Measurements from ENCODE around the gene MICAL3.
A peak's percentile ranks its signal among the peaks of the same experiment; 100 is the strongest.

MICAL3 gene

DNA sequence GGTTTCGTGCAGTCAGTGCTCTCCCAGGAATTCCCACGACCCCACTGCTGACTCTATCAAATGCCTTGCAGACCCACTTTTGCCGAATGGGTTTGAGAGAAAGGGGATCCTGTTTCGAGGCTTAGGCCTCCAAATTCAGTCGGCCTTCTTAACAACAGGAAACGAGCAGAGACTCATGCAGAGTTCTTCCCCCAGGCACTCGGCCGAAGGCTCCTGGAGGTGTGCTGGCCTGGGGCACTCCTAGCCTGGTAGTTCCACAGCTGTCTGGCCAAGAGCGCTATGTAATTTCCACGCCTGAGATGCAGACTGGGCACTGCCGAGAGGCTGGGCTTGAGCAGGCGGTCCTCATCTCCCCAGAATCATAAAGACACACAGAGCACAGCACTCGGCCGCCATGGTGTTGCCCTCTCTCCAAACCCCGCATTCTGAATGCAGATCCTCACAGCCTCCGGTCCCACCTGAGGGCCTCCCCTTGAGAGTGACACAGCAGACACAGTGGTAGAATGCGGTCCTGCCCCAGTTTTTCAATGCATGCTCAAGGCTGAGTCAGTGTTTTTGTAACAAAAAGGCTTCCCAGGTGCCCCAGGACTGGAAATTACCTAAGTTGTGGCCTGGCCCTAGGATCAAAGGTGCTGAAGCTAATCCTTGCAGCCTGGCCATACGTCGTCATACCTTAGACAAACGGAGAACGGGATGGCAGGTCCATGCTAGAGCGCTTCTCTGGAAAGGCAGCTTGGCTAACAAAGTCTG is 219.9 kb downstream of the MICAL3 start:
- no peak for DNase-seq

DNA sequence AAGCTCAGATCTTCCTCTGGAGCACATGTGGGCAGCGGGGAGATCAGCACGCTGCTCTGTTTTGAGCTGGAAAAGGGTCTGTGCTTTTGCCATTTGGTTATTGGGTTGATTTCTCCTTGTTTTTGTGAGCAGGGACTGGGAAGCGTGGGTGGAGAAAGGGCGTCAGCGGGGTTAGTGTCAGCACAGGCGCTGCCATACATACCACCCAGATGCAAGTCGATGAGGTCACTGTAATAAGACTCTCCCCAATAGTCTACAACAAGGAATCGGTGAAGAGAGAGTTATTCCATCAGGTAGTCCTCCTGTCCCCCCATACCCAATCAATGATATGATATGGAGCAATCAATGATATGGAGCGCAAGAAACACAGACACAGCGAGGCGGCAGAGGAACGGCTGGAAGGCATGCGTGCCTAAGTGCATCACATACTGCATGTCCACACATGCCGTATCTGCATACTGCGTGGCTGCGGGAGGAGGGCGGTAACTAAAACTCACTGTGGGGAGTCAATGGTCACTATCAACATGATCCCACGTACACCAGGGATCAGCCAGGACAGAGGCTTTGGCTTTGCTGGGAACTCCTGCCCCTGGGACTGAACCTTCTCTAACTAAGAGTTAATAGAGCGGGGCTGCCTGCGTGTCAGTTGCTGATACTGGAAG is 220.6 kb downstream of the MICAL3 start:
- DNase-seq, result no peak

DNA sequence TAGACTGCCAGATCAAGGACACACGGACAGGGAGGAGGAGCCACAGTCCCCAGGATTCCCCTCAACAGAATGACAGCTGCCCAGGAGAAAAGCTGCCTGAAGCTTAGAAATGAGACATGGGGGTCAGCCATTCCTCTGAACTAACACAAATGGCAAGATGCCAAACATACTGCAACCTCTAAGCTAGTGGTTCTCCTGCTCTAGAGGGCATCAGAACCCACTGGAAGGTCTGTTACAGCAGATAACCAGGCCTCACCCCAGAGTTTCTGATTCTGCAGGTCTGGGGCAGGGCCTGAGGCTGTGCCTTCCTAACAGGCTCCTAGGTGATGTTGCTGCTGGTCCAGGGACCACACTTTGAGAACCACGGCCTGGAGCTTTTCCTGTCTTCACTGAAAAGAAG is 221.5 kb downstream of the MICAL3 start:
- DNase-seq, result no peak

DNA sequence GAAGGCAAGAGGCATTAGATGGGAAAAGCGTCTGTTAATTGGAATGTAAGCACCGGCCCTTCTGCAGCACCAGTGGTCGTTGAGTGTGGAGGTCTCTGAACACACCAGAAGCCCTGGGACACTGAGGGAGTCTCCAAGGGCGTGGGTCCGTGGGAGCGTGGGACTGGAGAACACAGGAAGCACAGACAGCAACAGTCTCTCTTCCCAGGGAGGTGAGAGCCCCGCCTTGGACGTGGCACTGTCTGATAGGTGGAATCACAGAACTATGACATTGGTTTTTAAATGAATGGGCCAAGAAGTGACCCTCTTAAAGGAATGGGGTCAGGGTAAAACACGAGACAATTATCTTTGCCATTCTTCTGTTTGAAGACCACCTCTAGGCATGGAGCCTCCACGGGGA is 221.9 kb downstream of the MICAL3 start:
- DNase-seq, result no peak

DNA sequence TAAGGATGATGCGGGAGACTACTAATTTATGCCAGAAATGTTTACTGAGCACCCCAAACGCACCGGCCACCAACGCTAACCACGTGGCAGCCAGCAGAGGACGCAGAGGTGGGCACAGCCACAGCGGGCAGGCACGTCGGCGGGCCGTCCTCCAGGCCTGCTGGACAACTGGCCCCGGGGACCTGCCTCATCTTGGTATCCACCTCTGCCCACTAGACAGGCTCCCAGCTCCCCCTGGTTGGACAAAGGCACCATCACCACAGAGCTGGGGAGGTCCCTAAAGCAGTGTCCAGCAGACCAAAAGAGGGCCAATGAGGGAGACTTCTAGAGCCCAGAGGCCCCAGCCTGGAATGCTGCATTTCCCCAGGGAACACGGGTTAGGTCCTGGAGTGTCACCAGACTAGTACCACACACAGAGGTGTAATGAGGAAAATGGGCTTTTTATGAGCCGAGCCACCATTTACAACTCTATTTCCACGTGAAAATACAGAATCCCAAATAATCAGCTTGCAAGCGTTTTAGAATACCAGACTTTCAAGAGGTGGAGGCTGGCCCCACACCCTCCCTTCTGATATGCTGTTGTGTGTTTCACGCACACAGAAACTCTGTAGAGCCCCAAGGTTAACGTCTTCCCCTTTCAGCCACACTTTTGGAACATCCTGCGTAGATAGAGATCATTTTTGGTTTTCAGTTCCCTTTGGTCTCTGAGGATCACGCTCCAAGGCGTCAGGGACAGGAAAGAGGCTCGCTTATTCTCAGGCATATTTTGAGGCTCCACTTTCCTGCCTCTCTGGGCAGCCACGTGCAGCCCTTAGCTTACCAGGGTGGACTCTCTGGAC is 226.4 kb downstream of the MICAL3 start:
- DNase-seq, result no peak

DNA sequence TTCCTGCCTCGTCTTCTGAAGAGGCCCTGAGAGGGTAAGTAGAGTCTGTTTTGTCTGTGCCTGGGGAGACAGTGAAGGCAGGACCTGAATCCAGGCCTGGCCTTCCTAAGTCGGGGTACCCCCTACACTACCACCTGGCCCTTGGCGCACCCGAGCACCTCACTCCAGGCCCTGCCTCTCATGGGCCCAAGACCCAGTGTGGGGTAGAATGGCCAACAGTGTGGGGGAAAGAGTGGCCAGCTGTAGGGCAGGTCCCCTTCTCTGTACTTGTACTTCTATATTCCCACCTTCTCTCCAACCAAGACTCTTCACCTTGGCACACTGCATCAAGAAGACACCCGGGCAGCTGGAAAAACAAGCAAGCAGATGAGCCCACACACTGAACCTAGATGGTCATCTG is 227.7 kb downstream of the MICAL3 start:
- no peak for DNase-seq

DNA sequence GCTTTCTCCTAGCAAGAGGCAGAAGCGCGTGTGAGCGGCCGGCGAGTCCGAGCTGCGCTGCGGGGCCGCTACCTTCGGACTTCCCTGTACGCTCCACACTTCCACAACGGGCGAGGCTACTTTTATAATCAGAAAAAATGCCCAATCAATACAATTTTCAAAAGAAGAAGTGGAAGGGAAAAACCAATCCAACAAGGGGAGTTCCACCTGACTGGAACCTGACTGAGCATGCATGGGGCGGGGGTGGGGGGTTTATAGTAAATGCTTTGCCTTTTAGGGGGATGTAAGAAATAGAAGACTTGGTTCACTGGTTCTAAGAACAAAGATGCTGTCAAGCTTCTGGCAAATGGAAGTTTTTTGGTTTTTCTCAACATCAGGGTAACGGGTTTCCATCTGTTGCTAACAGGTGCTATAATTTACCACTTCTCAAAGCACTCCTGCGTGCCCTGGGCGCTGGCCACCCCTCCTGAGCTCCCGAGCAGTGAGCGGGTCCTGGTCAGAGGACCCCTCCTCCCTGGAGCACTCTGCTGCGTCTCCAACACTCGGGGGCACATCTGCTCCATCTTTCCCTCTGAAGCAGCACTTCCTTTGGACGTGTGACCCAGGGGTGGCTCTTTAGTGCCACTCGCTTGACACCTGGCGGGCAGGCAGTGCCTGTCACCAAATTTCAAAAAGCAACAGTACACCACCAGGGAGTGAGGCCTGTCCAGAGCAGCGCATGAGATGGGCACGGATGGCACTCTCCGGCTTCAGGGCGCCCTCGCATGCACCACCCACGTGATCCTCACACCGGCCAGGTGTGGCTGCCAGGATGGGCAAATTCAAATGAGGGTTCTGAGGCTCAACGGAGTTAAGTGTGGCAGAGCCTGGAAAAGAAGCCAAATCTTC is 228.5 kb downstream of the MICAL3 start:
- DNase-seq, result no peak

DNA sequence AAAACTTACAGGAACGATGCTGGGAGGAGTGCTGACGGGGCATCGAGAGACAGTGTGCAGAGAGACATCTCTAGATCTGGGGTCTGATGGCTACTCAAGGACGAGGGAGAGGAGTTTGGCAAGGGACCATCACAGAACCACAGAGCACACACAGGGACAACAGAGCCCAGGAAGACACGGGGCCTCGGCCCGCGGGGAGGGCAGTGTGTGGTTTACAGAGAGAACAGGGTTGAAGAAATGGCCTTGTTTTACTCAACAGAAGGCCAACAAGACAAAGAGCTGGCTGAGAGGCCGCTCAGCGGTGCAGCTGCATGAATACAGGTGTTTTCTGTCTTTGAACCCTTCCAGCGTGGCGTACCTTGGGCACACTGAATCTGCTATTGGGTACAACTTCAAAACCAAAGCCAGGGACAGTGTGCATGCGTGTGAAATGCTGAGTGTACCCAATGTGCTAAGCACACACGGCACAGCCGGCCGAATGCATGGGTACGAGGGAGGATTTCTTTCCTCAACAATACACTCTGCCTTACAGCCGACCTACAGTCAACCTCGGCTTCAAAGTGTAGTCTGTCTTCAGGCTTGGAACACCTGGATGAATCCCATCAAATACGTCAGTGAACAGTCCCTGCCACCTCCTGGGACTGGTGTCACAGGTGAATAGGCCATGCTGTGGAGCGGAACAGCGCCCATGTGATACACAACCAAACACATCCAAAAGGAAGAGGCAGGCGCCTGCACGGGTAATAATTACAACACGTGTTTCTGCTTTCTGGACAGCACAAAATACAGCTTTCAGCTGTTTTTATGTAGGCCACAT is 229.4 kb downstream of the MICAL3 start:
- no peak for DNase-seq

DNA sequence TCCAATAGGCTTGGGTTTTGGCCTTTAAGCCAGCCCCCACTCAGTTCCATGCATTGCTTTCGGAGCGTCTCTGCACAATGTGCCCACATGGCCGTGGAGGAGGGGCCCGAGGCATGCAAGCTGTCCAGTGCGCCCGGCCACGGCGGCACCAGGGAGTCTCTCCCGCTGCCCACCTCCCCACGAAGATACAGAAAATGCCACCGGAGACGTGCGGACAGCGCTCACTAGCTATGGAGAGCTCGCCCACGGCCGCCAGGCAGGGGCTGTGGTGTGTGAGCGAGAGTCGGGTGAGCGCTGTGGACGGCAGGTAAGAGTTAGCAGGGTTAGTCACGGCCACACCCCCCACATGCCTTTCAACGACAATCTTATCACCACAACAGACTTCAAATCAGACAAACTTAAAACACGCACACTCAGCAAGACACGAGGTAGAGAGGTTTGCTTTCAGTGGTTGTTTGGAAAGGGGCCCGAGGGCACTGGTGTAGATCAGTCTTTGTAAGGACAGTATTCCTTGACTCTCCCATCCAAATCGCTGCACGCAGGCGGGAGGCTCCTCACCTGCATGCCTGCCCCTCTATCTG is 231.4 kb downstream of the MICAL3 start:
- no peak for DNase-seq

DNA sequence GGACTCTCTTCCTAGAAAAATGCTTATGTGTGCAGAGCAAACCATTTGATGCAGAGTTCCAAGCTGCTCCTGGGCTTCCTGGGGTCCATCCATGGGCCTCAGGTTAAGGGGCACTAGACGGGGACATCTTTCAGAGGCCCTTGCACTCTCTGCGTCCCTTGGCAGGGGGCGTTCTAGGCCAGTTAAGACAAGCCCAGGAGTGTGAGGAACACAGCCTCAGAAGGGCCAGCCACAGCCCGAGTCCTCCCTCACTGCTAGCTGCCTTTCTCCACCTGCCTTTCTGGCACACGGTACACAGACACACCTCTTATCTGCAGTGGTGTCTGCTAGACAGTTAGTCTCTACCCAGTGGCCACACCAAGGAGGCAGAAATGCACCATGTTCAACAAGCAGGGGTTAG is 232.1 kb downstream of the MICAL3 start:
- no peak for DNase-seq

DNA sequence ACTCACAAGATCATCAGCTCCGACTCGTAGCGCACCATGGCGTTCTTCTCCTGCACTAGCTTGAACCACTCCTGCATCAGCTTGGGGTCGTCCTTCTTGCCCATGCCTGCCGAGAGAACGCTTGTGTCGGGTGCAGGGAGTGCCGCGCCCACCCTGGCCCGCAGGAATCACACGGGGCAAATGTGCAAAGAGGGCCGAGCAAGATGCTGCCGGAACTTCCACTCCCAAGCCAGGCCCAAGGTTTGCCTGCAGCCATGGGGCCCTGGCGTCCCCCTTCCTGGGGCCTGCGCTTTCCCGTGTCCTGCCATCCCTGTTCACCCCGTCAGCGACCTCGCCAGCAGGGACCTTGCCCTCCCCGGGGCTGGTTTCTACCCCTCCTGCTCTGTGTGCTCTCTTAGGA is 233.2 kb downstream of the MICAL3 start:
- DNase-seq, result no peak

DNA sequence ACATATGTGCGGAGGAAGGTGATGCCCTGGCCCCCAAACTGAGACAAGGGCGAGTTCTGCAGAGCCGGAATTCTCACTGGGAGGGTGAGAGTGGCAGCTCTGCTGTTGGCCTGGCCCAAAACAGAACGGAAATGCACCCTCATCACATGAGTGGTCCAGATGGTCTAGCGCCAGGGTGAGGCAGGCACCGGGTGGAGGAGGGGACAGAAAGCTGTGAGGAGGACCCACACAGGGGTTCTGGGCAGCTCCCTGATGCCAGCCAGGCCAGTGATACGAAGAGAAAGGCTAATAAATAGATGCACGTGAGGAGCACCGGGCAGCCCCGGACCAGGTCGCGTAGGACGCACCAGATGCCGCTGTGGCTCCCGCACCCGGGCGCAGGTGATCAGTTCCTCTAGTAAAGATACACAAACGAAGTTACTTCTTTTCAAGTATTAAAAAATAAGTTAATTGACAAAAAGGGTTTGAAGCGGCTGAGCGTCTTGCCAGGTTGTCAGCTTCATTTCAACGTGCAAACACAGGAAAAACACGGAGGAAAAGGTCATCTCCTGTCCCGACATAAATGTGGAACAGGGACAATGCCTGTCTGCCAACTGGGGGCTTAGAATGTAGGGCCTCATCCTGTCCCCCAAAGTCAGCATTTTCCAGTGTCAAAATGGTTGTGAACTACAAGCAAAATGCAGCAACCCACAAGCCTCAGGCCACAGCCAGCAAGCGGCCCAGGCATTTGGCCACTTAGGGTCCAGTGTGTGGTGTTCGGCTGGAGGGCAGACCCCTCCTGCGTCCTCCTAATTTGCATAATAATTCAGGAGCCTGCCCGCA is 234.8 kb downstream of the MICAL3 start:
- no peak for DNase-seq

DNA sequence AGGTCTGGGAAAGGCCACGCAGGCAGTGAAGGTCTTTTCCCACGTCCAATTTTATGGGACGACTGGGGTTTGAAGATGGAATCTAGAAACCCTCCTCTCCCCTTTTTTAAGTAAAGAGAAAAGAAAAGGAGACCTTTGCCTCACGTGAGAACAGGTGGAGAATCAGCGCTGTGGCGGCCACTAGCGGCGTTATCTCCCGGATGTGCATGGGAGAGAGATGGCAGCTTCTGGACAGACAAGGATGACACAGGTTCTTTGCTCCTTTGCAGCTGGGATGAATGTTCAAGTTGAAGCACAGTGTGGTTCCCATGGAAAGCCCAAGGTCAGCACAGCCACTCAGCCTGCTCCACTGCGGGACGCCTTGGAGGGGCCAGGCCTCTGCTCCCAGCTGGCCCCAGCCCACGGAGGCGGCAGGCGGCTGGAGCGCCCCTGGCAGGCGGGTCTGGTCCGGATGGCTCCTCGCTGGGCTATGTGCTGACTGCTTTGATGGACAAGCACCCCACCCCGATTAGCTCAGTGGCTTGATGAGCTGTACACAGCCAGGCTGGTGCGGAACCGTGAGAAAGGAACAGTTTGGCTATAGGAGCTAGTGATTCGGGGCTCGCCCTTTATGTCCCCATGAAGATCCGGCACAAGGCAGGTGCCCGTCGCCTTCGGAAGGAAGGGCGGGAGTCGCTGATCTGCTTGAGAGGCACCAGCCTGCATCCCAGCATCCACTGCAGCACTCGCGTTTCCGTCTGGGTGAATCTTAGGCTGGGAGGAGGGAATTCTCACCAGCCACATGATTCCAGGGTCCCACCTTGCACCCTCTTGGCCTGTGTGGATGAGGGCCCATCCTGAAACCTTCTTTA is 235.6 kb downstream of the MICAL3 start:
- no peak for DNase-seq

DNA sequence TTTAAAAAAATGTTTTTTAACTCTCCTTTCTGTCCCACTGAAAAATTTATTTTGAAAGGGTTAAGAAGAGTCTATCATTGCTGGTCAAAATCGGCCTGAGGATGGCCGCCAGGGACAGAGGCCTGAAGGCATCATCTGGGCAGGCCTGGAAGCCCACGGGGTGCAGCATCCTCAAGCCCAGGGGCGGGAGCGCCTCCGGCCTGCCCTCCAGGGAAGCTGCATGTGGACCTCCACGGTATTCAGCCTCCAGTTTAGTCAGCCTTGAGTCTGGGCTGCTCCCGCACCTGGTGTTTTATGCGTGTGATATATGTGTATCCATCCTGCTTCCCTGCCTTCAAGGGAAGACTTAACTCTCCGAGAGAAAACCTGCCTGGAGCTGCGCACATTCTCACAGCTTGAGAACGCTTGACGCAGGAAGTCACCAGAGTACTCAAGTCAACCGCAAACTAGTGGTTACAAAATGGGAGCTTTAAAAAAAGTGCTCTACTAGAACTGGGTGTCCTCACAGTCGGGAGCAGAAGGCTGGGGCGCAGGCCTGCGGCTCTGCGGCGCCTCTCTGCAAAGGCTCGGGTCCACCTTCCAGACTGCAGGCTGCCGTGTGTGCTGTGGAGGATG is 236.5 kb downstream of the MICAL3 start:
- no peak for DNase-seq

DNA sequence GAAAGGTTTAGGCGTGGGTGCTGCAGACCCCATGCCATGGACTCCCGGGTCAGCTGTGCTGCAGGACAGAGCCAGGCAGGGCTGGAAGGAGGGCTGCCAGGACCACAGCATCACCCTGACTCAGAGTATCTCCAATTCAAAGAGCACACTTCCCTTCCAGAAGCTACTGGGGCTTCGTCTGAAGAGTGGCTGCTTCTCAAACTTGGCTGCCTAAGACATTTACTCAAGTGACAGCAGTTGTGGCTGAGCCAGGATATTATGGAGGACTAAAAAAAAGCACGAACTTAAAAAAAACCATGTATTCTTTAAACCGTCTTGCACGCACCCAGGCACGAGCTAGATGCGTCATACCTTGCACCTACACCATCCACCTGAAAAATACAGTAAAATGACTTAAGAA is 237.1 kb downstream of the MICAL3 start:
- no peak for DNase-seq

DNA sequence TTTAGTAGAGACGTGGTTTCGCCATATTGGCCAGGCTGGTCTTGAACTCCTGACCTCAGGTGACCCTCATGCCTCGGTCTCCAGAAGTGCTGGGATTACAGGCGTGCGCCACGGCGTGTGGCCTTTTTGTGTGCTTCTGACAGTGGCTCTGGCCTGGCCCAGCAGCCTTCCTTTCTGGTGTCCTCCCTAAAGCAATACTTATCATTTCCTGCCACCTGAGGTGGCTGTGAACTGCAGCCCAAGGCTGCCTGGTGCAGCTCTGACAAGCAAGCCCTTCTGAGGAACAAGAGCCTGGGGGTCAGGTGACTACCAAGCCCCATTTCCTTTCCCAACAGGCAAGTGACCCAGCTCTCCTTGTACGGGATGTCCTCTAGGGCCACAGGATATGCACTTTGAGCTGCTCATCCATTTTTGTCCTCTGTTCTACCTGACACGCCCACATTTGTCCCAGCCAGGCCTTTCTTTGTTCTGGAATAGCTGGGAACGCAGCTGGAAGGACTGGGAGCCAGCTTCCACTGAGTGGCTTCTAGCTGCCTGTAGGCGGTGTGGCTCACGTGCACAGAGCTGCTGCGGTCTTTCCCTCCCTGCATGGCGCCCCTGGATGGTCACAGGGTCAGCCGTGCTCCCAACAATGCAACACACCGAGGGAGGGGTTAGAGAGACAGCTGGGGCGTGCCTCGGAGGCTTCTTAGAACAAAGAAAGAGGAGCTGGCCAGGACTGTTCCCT is 237.8 kb downstream of the MICAL3 start:
- no peak for DNase-seq

DNA sequence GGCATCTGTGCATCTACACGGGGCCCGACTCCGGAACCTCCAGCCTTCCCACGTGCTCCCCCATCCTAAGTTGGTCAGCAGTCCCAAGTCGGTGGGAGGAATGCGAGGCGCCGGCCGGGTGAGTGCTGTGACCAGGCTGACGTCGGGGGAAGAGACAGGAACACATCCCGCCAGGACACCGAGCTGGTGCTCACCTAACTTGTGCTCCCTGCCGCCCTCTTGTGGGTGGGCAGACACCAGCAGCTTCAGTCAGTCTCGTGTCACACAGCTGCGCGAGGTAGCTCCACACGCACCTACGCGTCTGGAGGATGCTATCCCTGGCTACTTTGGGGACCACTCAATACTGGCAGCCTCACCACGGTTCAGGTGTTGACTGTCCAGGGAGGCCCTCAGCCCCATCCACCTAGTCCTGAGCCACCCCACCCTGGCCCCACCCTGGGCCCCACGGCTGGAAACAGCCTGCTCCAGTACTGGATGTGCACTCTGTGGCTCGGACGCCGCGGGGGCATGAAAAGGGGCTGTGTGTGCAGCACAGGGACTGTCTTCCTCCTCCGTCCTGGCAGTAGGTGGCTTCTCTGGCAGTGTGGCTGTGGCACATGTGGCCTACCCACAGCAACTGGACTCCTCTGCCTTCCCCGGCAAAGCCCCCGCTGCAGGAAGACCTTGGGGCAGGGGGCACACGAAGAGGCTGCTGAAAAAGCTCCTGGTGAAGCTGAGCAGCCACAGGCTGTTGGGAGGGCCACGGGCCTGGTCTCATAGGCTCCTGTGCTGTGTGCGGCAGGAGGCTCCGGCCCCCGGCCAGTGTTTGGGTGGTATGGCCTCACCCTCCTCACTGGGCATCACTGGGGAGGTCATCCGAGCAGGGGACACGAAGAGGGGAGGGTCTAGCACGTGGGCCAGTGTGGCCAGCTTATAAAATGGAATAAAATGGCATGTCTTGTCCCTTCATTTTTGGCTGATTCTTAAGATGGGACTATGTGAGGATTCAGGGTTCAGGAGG is 238.9 kb downstream of the MICAL3 start:
- peak; percentile 27 to 66 (median 60) for DNase-seq

Measured in stimulated activated naive CD4-positive, alpha-beta T cell (primary cell).